CD4-positive, alpha-beta T cell treated with Interleukin-4 for 1 hour (primary cell): ENCODE data around the gene URI1.
"Not testable (repeated sequence)": the region's sequence is repeated elsewhere in the genome, so short reads cannot be mapped to it uniquely, and the experiment has no call there.

ENCODE experiments used
- DNase-seq, 2 donors: peaks; one replicate each; pipeline ENCODE4 v3.0.0-alpha.2; 2020 to 2022

The URI1 gene

GRCh38 chr19:29943615-29944014 is 1.6 kb downstream of the URI1 start:
- DNase-seq: no peak

- DNase-seq: no peak
Observed at GRCh38 chr19:29944390-29945012, 2.5 kb downstream of the URI1 start.

GRCh38 chr19:29945017-29945416 is 3.0 kb downstream of the URI1 start:
- DNase-seq: no peak

GRCh38 chr19:29945433-29945832 is 3.4 kb downstream of the URI1 start:
- DNase-seq: no peak

- no peak for DNase-seq
Observed at GRCh38 chr19:29946645-29947044, 4.6 kb downstream of the URI1 start.

GRCh38 chr19:29947871-29948270 is 5.8 kb downstream of the URI1 start:
- no peak for DNase-seq

GRCh38 chr19:29948759-29949470 is 6.9 kb downstream of the URI1 start:
- DNase-seq: not testable (repeated sequence)

- DNase-seq: no peak
Observed at GRCh38 chr19:29952177-29952576, 10.1 kb downstream of the URI1 start.

- no peak for DNase-seq
Observed at GRCh38 chr19:29952646-29953045, 10.6 kb downstream of the URI1 start.

- no peak for DNase-seq
Observed at GRCh38 chr19:29953352-29954247, 11.6 kb downstream of the URI1 start.

- no peak for DNase-seq
Observed at GRCh38 chr19:29956855-29957254, 14.8 kb downstream of the URI1 start.

GRCh38 chr19:29961311-29961710 is 19.3 kb downstream of the URI1 start:
- DNase-seq: no peak

- DNase-seq: no peak
Observed at GRCh38 chr19:29962793-29963192, 20.8 kb downstream of the URI1 start.

GRCh38 chr19:29963576-29963975 is 21.5 kb downstream of the URI1 start:
- no peak for DNase-seq

GRCh38 chr19:29964171-29964570 is 22.1 kb downstream of the URI1 start:
- DNase-seq: no peak

GRCh38 chr19:29965492-29965891 is 23.5 kb downstream of the URI1 start:
- no peak for DNase-seq

GRCh38 chr19:29966142-29966541 is 24.1 kb downstream of the URI1 start:
- not testable (repeated sequence) for DNase-seq

GRCh38 chr19:29966588-29967249 is 24.7 kb downstream of the URI1 start:
- DNase-seq: no peak

GRCh38 chr19:29967623-29968022 is 25.6 kb downstream of the URI1 start:
- no peak for DNase-seq

- DNase-seq: no peak
Observed at GRCh38 chr19:29969891-29970290, 27.9 kb downstream of the URI1 start.

GRCh38 chr19:29971002-29971401 is 29.0 kb downstream of the URI1 start:
- DNase-seq: no peak

- DNase-seq: no peak
Observed at GRCh38 chr19:29971648-29972047, 29.6 kb downstream of the URI1 start.

- no peak for DNase-seq
Observed at GRCh38 chr19:29974701-29975100, 32.7 kb downstream of the URI1 start.
